ENCODE results near the gene CDK14. TPM values are rescaled to one million over a fixed set of nuclear protein-coding genes. Genes with fewer than 3 reads are reported as not detected.

Gene CDK14
- total and polyA plus RNA-seq, 8 donors, result 0.58 to 43.9 (median 12.2) TPM

GRCh38 chr7:90897961-90898469, 301.9 kb downstream of the CDK14 start:
- H3K4me3 ChIP-seq, result no peak overlapping the region
- no peak overlapping the region for H3K27ac ChIP-seq
- intact Hi-C loops (cut with DNase I; ENCODE audit: low total_unique reads), result no loop called here
- no peaks in the 10 kb centered on the region for H3K4me1 ChIP-seq
- TF ChIP-seq EP300 (IDR thresholded peaks at IDR 0.05), result no peak
- no peak for TF ChIP-seq POLR2AphosphoS5 (IDR thresholded peaks at IDR 0.05)
- no peak for TF ChIP-seq POLR2A (IDR thresholded peaks at IDR 0.05)
- TF ChIP-seq CTCF (IDR thresholded peaks at IDR 0.05), result no peak
- H3K27me3 ChIP-seq, result no peaks in the 10 kb centered on the region
- H3K9me3 ChIP-seq, result no peaks in the 10 kb centered on the region
- no peaks in the 10 kb centered on the region for H3K36me3 ChIP-seq
- peak in 1 of 2 donors; percentile 15 for DNase-seq

GRCh38 chr7:90900628-90901356, 304.7 kb downstream of the CDK14 start:
- Histone ChIP-seq H3K27ac (no peak overlapping the region), H3K9me3 (no peaks in the 10 kb centered on the region), H3K4me1 (no peaks in the 10 kb centered on the region), H3K27me3 (no peaks in the 10 kb centered on the region), H3K4me3 (no peak overlapping the region), H3K36me3 (no peaks in the 10 kb centered on the region)
- TF ChIP-seq POLR2A (IDR thresholded peaks at IDR 0.05), result no peak
- TF ChIP-seq POLR2AphosphoS5 (IDR thresholded peaks at IDR 0.05), result no peak
- no peak for TF ChIP-seq CTCF (IDR thresholded peaks at IDR 0.05)
- TF ChIP-seq EP300 (IDR thresholded peaks at IDR 0.05), result no peak
- DNase-seq, result peak in 1 of 2 donors; percentile 77
- intact Hi-C loops (cut with DNase I; ENCODE audit: low total_unique reads), result no loop called here
- WGBS, 5 donors, result 56 to 71% (median 59%) methylated on average over 4 of the region's 4 CpGs

GRCh38 chr7:90903841-90904240, 307.7 kb downstream of the CDK14 start:
- Histone ChIP-seq H3K4me1 (no peaks in the 10 kb centered on the region), H3K27ac (no peak overlapping the region), H3K36me3 (no peaks in the 10 kb centered on the region), H3K27me3 (no peaks in the 10 kb centered on the region), H3K4me3 (no peak overlapping the region), H3K9me3 (no peaks in the 10 kb centered on the region)
- intact Hi-C loops (cut with DNase I; ENCODE audit: low total_unique reads), result no loop called here
- TF ChIP-seq POLR2A (IDR thresholded peaks at IDR 0.05) (no peak), EP300 (IDR thresholded peaks at IDR 0.05) (no peak), CTCF (IDR thresholded peaks at IDR 0.05) (no peak), POLR2AphosphoS5 (IDR thresholded peaks at IDR 0.05) (no peak)
- no peak for DNase-seq
- WGBS, 5 donors, result 75 to 89% (median 87%) methylated on average over 3 of the region's 3 CpGs

- TF ChIP-seq EP300 (IDR thresholded peaks at IDR 0.05) (no peak), POLR2AphosphoS5 (IDR thresholded peaks at IDR 0.05) (no peak), POLR2A (IDR thresholded peaks at IDR 0.05) (no peak), CTCF (IDR thresholded peaks at IDR 0.05) (no peak)
- 91 to 95% (median 94%) methylated on average over 4 of the region's 4 CpGs for WGBS, 5 donors
- Histone ChIP-seq H3K36me3 (no peaks in the 10 kb centered on the region), H3K27me3 (no peaks in the 10 kb centered on the region), H3K27ac (no peak overlapping the region), H3K4me3 (no peak overlapping the region), H3K4me1 (no peaks in the 10 kb centered on the region), H3K9me3 (no peaks in the 10 kb centered on the region)
- DNase-seq, result no peak
- intact Hi-C loops (cut with DNase I; ENCODE audit: low total_unique reads), result no loop called here
Measured at GRCh38 chr7:90910136-90910535, 314.0 kb downstream of the CDK14 start.

Data from stomach (tissue), 9 donors.